GM12873 (cell line): ENCODE data around the gene BRWD1.

ENCODE experiments used
- CTCF ChIP-seq: IDR thresholded peaks from 2 replicates; pipeline ENCODE4 v1.5.1; 2012; ENCODE audit warnings: low read depth, mild to moderate bottlenecking, moderate library complexity, low read length, control low read depth; ENCODE audit not compliant: insufficient read depth; ENCODE audit errors: missing control alignments

Gene BRWD1

DNA sequence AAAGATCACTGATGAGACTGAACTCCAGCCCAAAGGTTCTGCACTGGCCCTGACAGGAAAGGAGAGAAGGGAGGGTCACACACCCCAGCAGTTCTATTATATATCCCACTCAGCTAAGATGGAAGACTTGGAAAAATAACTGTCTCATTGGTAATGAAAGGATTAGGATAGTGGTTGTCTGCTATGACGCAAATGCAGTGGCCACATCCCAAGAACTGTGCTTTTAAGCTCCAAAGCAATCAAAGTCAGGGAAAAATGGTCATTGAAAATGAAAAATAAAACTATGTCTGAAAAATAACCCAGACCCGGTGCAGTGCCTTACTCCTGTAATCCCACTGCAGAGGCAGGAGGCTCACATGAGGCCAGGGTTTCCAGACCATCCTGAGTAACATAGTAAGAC lies 161.2 kb downstream of the BRWD1 start:
- TF ChIP-seq CTCF = no peak

- no peak for TF ChIP-seq CTCF
These were observed 162.6 kb downstream of the BRWD1 start for GRCh38 chr21:39150877-39151276.

GRCh38 chr21:39150316-39150715 lies 163.1 kb downstream of the BRWD1 start:
- TF ChIP-seq CTCF = no peak

DNA sequence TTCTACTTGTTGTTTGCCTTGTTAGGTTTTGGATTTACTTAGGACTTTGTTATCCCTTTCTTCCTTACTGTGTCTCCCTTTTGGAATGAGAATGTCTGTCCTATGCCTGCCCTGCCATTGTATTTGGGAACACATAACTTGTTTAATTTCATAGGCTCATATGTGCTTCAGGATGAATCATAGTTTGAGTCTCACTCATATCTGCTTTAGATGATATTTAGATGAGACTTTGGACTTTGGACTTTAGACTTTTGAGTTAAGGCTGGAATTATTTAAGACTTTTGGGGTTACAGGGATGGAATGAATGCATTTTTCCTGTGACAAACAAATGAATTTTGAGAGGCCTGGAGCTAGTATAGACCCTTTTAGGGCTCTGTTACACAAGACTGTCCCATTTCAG lies 163.6 kb downstream of the BRWD1 start:
- no peak for TF ChIP-seq CTCF

DNA sequence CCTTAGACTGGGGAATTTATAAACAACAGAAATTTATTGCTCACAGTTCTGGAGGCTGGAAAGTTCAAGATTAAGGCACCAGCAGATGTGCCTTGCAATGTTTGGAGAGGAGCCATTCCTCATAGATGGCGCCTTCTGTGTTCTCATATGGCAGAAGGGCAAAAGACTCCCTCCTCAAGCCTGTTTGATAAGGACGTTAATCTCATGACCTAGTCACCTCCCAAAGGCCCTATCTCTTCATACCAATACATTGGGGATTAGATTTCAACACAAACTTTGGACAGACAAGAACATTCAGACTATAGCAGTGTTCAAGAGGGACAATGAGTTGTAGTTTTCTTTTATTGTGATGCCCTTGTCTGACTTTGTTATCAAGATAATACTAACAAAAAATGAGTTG lies 164.5 kb downstream of the BRWD1 start:
- TF ChIP-seq CTCF = no peak

- no peak for TF ChIP-seq CTCF
These were observed 169.2 kb downstream of the BRWD1 start for GRCh38 chr21:39144191-39144590.

- no peak for TF ChIP-seq CTCF
These were observed 170.5 kb downstream of the BRWD1 start for GRCh38 chr21:39142972-39143371.

DNA sequence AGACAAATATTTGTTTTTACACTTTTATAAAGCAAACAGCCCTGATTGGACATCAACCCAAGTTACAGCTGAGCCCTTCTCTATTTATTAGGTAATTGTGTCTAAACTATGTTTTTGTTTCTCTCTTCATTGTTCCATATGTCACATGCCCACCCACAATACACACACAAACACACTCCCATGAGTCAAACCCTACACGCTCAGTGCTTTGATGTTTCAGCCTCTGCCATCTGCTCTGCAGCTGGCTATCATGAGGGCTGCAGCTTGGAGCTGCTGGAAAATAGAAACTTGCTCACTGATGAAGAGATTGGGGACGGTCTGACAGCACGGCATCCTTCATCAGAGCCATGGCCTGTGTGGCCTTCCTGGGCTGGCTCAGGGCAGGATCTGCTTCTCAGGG lies 171.9 kb downstream of the BRWD1 start:
- TF ChIP-seq CTCF = no peak
